Fibroblast of mammary gland (primary cell): ENCODE results near the gene HINT2.

Experiments used
- DNase-seq: peaks from one replicate; pipeline ENCODE4 v3.0.0-alpha.2; 2010; ENCODE audit warnings: low read depth
- H3K4me3 ChIP-seq: 2 replicates; pipeline ENCODE4 v1.5.1; 2011; ENCODE audit warnings: low read depth, mild to moderate bottlenecking, low read length, moderate library complexity; ENCODE audit not compliant: control insufficient read depth
- CTCF ChIP-seq: conservative IDR thresholded peaks from 2 replicates; pipeline ENCODE4 v1.5.1; 2011; ENCODE audit warnings: low read depth, low read length, inconsistent platforms; ENCODE audit not compliant: control insufficient read depth, insufficient read depth

HINT2 gene

DNA sequence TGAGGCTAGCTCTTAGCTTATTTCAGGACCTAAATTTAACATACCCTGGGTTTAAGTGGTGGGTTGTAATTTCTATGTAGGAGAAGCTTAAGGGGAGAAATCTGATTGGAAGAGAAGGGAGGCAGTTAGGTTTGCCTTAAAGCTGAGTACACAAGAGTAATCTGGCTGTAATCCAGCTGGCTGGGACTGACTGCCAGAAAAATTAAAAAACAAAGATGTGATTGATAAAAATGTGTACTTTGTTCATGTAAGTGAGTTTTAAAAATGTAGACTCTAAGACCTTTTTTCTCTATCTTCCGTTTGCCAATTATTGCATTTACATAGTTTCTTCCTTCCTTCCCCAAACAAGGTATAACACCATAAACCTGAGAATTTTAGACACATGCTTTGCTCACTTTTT is 43.3 kb downstream of the HINT2 start:
- DNase-seq: no peak
- no peak for TF ChIP-seq CTCF
- H3K4me3 ChIP-seq: no peak overlapping the region

DNA sequence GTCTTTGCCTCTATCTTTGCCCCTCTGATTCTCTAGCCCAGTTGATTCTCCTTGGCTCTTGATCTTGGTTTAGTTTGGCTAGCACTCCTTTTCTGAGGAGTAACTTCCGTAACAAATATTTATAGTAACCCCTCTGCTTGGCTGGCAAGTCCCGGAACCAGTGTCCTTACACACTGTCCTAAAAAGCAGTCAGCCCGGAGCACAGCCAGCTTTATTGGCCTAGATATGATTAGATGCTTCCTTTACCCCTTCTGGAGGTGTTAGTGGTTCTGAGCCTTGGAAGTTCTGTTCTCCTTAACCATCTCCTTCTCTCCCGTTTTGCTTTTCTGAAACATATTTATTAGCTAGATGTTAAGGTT is 43.8 kb downstream of the HINT2 start:
- TF ChIP-seq CTCF: no peak
- no peak for DNase-seq
- no peak overlapping the region for H3K4me3 ChIP-seq

GRCh38 chr9:35769763-35770162 is 45.1 kb downstream of the HINT2 start:
- DNase-seq: no peak

GRCh38 chr9:35767458-35767857 is 47.4 kb downstream of the HINT2 start:
- no peak overlapping the region for H3K4me3 ChIP-seq
- no peak for TF ChIP-seq CTCF
- DNase-seq: no peak

More at GRCh38 chr9:35769763-35770162, 45.1 kb downstream of the HINT2 start:
- H3K4me3 ChIP-seq: no peak overlapping the region
- TF ChIP-seq CTCF: no peak

GRCh38 chr9:35766997-35767396 is 47.8 kb downstream of the HINT2 start:
- no peak for DNase-seq
- no peak for TF ChIP-seq CTCF
- no peak overlapping the region for H3K4me3 ChIP-seq

DNA sequence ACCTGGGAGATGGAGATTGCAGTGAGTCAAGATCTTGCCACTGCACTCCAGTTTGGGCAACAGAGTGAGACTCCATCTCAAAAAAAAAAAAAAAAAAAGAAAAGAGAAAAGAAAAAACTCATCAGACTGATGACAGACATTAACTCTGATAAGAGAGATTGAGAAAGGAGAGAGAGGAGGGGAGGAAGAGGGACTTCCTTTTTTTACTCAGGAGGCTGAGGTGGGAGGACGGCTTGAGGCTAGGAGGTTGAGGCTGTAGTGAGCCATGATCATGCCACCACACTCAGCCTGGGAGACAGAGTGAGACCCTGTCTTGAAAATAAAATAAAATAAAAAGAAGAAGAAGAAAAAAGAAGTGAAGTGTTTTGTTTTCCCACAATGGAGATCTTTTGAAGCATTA is 51.0 kb downstream of the HINT2 start:
- DNase-seq: no peak
- no peak overlapping the region for H3K4me3 ChIP-seq
- no peak for TF ChIP-seq CTCF

GRCh38 chr9:35763181-35763580 is 51.7 kb downstream of the HINT2 start:
- no peak for DNase-seq
- no peak overlapping the region for H3K4me3 ChIP-seq
- no peak for TF ChIP-seq CTCF
